ENCODE measurements around the gene ATP8A1. TPM values are rescaled to one million over a fixed set of nuclear protein-coding genes. Genes with fewer than 3 reads are reported as not detected.

Gene ATP8A1
- total and polyA plus RNA-seq, 2 of the 8 experiments (the other 6 are each of a cell fraction or from before 2014, with no cell fraction given) = 3.7 to 14.9 TPM

- no peak for DNase-seq (ENCODE audit: low read depth in 1 of 2, low spot score in 2 of 2)
- Histone ChIP-seq H3K36me3 (ENCODE audit: control insufficient read depth in 2 of 4, insufficient read depth in 4 of 4, low read length in 3 of 4) (no peaks in the 10 kb centered on the region; a peak in 1 of 8 replicates), H4K8ac (ENCODE audit: extremely low read depth, insufficient read depth, low read length) (no peak overlapping the region), H3K4me1 (replicated peaks in 1 of 4; ENCODE audit: control insufficient read depth in 3 of 4, insufficient read depth in 4 of 4, low read length in 3 of 4) (no peaks in the 10 kb centered on the region), H4K91ac (replicated peaks; ENCODE audit: insufficient read length, low read length) (no peak overlapping the region), H3K27me3 (replicated peaks in 1 of 4; ENCODE audit: control insufficient read depth in 3 of 4, extremely low read depth in 1 of 4, insufficient read depth in 3 of 4, low read length in 3 of 4) (no peaks in the 10 kb centered on the region), H3K23ac (ENCODE audit: insufficient read length) (no peak overlapping the region), H3K4me2 (ENCODE audit: insufficient read depth in 1 of 2, low read depth in 2 of 2, low read length in 2 of 2) (no peak overlapping the region), H3K79me1 (ENCODE audit: low read depth, low read length) (no peaks in the 10 kb centered on the region), H2BK15ac (ENCODE audit: low read length) (no peak overlapping the region), H3K27ac (ENCODE audit: low read depth, low read length) (no peak overlapping the region), H4K5ac (ENCODE audit: insufficient read length, low read depth, low read length) (no peak overlapping the region), H3K4me3 (ENCODE audit: extremely low read depth in 1 of 4, insufficient read depth in 2 of 4, low read depth in 3 of 4, low read length in 4 of 4) (no peak overlapping the region), H3K9ac (replicated peaks in 1 of 4; ENCODE audit: extremely low read depth in 1 of 4, low read depth in 3 of 4, low read length in 3 of 4) (no peak overlapping the region), H4K20me1 (replicated peaks in 1 of 2; ENCODE audit: control insufficient read depth in 1 of 2, insufficient read depth in 2 of 2, low read length in 2 of 2) (peaks cover 0 to 1% of the 10 kb centered on the region in 2 experiments), H3K18ac (ENCODE audit: extremely low read depth, low read length) (no peak overlapping the region), H3K56ac (replicated peaks; ENCODE audit: insufficient read length, low read depth, low read length) (no peak overlapping the region), H2AK5ac (ENCODE audit: low read depth, low read length) (no peak overlapping the region), H2BK20ac (ENCODE audit: low read length) (no peak overlapping the region), H3K79me2 (ENCODE audit: control insufficient read depth in 1 of 2, insufficient read depth in 2 of 2, low read length in 2 of 2) (no peaks in the 10 kb centered on the region), H3K14ac (ENCODE audit: insufficient read length) (no peak overlapping the region), H3K23me2 (ENCODE audit: low read depth, low read length) (no peaks in the 10 kb centered on the region), H2AFZ (ENCODE audit: low read length) (no peak overlapping the region), H2BK12ac (ENCODE audit: low read depth, low read length) (no peak overlapping the region), H3K9me3 (ENCODE audit: insufficient read depth in 2 of 2, low read depth in 1 of 2, low read length in 1 of 2) (no peaks in the 10 kb centered on the region), H2BK5ac (ENCODE audit: low read depth, low read length) (no peak overlapping the region), H2BK120ac (replicated peaks; ENCODE audit: low read depth, low read length) (no peak overlapping the region), H3K4ac (replicated peaks; ENCODE audit: insufficient read length, low read depth, low read length) (no peak overlapping the region)
- no peak for TF ChIP-seq KDM1A (IDR thresholded peaks at IDR 0.05; ENCODE audit: borderline replicate concordance, low read length)
- TF ChIP-seq USF2 (IDR thresholded peaks at IDR 0.05; ENCODE audit: low read length) = no peak
- peak; percentile 33; the same call in 1 of the 2 replicates for TF ChIP-seq MAFK (IDR thresholded peaks at IDR 0.05; ENCODE audit: low read depth, low read length)
- no peak for FAIRE-seq
- POLR2A ChIA-PET (ENCODE audit: partially characterized antibody) = no interaction called here
- WGBS, 2 experiments (ENCODE audit: extremely low coverage in 1 of 2, insufficient coverage in 1 of 2, insufficient read length in 1 of 2, insufficient replicate concordance in 2 of 2, low coverage in 1 of 2, low lambda C conversion rate in 2 of 2, missing lambda C conversion rate in 1 of 2) = 92% methylated on average over 3 of the region's 3 CpGs; no CpG with 5 or more reads in 1 of the 2 experiments
- CTCF ChIA-PET (ENCODE audit: partially characterized antibody) = no interaction called here
Observed at GRCh38 chr4:42608551-42608950, 48.4 kb downstream of the ATP8A1 start.
